Keratinocyte (primary cell): ENCODE results near the gene CDC14A. TPM values are rescaled to one million over a fixed set of nuclear protein-coding genes. Genes with fewer than 3 reads are reported as not detected.

Source experiments
- DNase-seq: peaks from one replicate; pipeline ENCODE4 v3.0.0-alpha.2; 2011; ENCODE audit warnings: low read depth, missing footprints, low spot score
- FAIRE-seq: peaks from 2 replicates; lab custom pipeline; 2011; peaks lifted over from hg19 to GRCh38; lab: Jason Lieb, UNC
- H2AFZ ChIP-seq: 2 replicates; pipeline ENCODE4 v1.6.0; 2012; ENCODE audit warnings: low read length, control low read depth, inconsistent platforms; ENCODE audit not compliant: control insufficient read depth
- H3K27ac ChIP-seq: 2 replicates; pipeline ENCODE4 v1.5.1; 2011; ENCODE audit warnings: low read length; ENCODE audit not compliant: control insufficient read depth, insufficient read depth
- H3K27me3 ChIP-seq: 3 replicates; pipeline ENCODE4 v1.6.0; 2011; ENCODE audit warnings: low read length; ENCODE audit not compliant: control insufficient read depth, insufficient read depth; ENCODE audit errors: extremely low read depth
- H3K36me3 ChIP-seq, 2 experiments: 2 replicates in 1 of 2; 3 replicates in 1 of 2; pipeline ENCODE4 v1.5.1; 2011; ENCODE audit warnings: low read length in 2 of 2, mild to moderate bottlenecking in 1 of 2; ENCODE audit not compliant: control insufficient read depth in 2 of 2, insufficient read depth in 2 of 2; ENCODE audit errors: extremely low read depth in 1 of 2
- H3K4me1 ChIP-seq: 3 replicates; pipeline ENCODE4 v1.5.1; 2011; ENCODE audit warnings: low read length; ENCODE audit not compliant: control insufficient read depth, insufficient read depth; ENCODE audit errors: extremely low read depth
- H3K4me2 ChIP-seq: 3 replicates; pipeline ENCODE4 v1.6.0; 2011; ENCODE audit warnings: low read depth, low read length; ENCODE audit not compliant: control insufficient read depth, insufficient read depth; ENCODE audit errors: extremely low read depth
- H3K4me3 ChIP-seq, 3 experiments: fragments of 200-600 bp in 1 of 3; sonication (generic) in 1 of 3; 2 replicates in 2 of 3; 3 replicates in 1 of 3; pipeline ENCODE4 v1.5.1; 2011 to 2016; ENCODE audit warnings: low read length in 3 of 3, mild to moderate bottlenecking in 3 of 3, control low read depth in 2 of 3, inconsistent platforms in 1 of 3, low read depth in 1 of 3, mixed read lengths in 1 of 3, mixed run types in 1 of 3, moderate library complexity in 1 of 3; ENCODE audit not compliant: control insufficient read depth in 2 of 3, insufficient read depth in 2 of 3; ENCODE audit errors: extremely low read depth in 1 of 3
- H3K79me2 ChIP-seq: 2 replicates; pipeline ENCODE4 v1.6.0; 2012; ENCODE audit warnings: low read length; ENCODE audit not compliant: control insufficient read depth, insufficient read depth
- H3K9ac ChIP-seq: 3 replicates; pipeline ENCODE4 v1.6.0; 2011; ENCODE audit warnings: low read length; ENCODE audit not compliant: control insufficient read depth, insufficient read depth; ENCODE audit errors: extremely low read depth
- H3K9me1 ChIP-seq: 3 replicates; pipeline ENCODE4 v1.6.0; 2011; ENCODE audit warnings: low read length; ENCODE audit not compliant: control insufficient read depth, insufficient read depth; ENCODE audit errors: extremely low read depth
- H3K9me3 ChIP-seq: 2 replicates; pipeline ENCODE4 v1.5.1; 2012; ENCODE audit warnings: low read depth, low read length; ENCODE audit not compliant: control insufficient read depth
- H4K20me1 ChIP-seq: 3 replicates; pipeline ENCODE4 v1.6.0; 2011; ENCODE audit warnings: low read length; ENCODE audit not compliant: control insufficient read depth, insufficient read depth; ENCODE audit errors: extremely low read depth
- CTCF ChIP-seq, 3 experiments: IDR thresholded peaks in 1 of 3; conservative IDR thresholded peaks in 1 of 3; optimal IDR thresholded peaks in 1 of 3; 2 replicates in 2 of 3; 3 replicates in 1 of 3; pipeline versions ENCODE3 to v1.5.1; 2011; ENCODE audit warnings: low read length in 3 of 3, mild to moderate bottlenecking in 3 of 3, moderate library complexity in 2 of 3, control low read depth in 1 of 3, inconsistent platforms in 1 of 3; ENCODE audit not compliant: insufficient read depth in 2 of 3; ENCODE audit errors: extremely low read depth in 1 of 3
- EZH2 ChIP-seq: IDR thresholded peaks from one replicate; pipeline ENCODE4 v1.6.1; 2012; ENCODE audit warnings: inconsistent platforms, mild to moderate bottlenecking, low read length, moderate library complexity
- dilution Hi-C: fragments of 300-500 bp; cut with MboI; formaldehyde crosslinking; loops from one replicate; pipeline ENCODE4 v1.7.0; 2020; ENCODE audit warnings: low sequenced_read_pairs; ENCODE audit not compliant: extremely low pct_ligation_motif_present
- polyA plus RNA-seq, 5 experiments: library from polyadenylated mRNA; depleted of rRNA in 3 of 5; stranded (reverse) in 3 of 5; stranded (forward) in 1 of 5; unstranded in 1 of 5; fragments of >200 nt; gene quantifications; 1 replicate in 1 of 5; 2 replicates in 3 of 5; 3 replicates in 1 of 5; pipeline versions ENCODE4 v1.2.1 to v1.2.3, GENCODE V29; 2011 to 2012; ENCODE audit warnings: missing spikeins in 2 of 5, low read depth in 1 of 5, low replicate concordance in 1 of 5

CDC14A gene
- polyA plus RNA-seq, 1 donor (not counting 4 experiments of a cell fraction or from before 2014, with no cell fraction given) = 2.2 TPM

DNA sequence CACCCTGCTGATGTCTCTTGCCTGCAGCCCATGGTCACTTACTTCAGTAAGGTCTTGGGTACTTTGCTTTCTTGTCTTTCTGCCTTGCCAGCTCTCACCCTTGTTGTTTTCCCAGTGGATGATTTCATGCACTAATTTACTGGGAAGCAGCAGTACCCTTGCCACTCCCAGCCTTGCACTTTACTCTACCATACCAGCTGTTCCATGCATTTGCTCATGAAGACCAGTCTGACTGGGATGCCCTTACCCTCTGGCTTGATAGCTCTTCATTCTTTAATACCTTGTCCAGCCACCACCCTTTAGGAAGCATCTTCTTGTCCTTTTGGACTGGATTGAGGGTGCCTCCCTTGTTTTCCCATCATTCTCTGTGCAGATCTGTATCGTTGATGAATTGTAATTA lies 28.3 kb downstream of the CDC14A start:
- no peaks in the 10 kb centered on the region for H3K27me3 ChIP-seq
- H4K20me1 ChIP-seq = no peaks in the 10 kb centered on the region
- H2AFZ ChIP-seq = no peak overlapping the region
- TF ChIP-seq CTCF (optimal IDR thresholded peaks at IDR 0.05 in 1 of 3, IDR thresholded peaks at IDR 0.05 in 1 of 3, conservative IDR thresholded peaks at IDR 0.05 in 1 of 3; ENCODE audit: extremely low read depth in 1 of 3, insufficient read depth in 2 of 3, low read length in 3 of 3) = no peak
- no peak for TF ChIP-seq EZH2
- H3K9me3 ChIP-seq = no peaks in the 10 kb centered on the region
- no peak overlapping the region for H3K4me3 ChIP-seq
- no peak for FAIRE-seq
- no peak overlapping the region for H3K4me2 ChIP-seq
- no peaks in the 10 kb centered on the region for H3K79me2 ChIP-seq
- no peak overlapping the region for H3K9ac ChIP-seq
- H3K27ac ChIP-seq = no peak overlapping the region
- no peaks in the 10 kb centered on the region for H3K36me3 ChIP-seq
- dilution Hi-C loops = no loop called here
- DNase-seq = no peak
- no peaks in the 10 kb centered on the region for H3K4me1 ChIP-seq
- H3K9me1 ChIP-seq = no peaks in the 10 kb centered on the region

DNA sequence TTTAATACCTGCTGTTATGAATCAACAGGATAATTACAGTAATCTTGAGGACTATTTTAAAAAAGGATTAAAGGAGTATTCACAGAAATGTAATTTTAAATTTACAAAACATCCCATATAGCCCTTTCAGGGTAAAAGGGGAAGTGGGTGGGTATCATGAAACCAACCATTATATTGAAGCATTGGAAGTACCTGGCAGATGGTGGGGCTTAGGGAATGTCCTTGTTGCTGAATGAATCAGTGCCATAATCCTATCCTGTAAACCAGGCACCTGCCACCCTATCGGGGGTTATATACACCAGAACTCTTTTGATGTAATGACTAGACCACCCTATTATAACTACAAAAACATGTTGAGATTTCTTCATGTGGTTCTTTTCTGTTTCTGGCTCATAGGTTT lies 30.4 kb downstream of the CDC14A start:
- H2AFZ ChIP-seq = no peak overlapping the region
- H3K9me3 ChIP-seq = no peaks in the 10 kb centered on the region
- no peaks in the 10 kb centered on the region for H3K4me1 ChIP-seq
- no peaks in the 10 kb centered on the region for H3K79me2 ChIP-seq
- no peaks in the 10 kb centered on the region for H4K20me1 ChIP-seq
- TF ChIP-seq CTCF (optimal IDR thresholded peaks at IDR 0.05 in 1 of 3, IDR thresholded peaks at IDR 0.05 in 1 of 3, conservative IDR thresholded peaks at IDR 0.05 in 1 of 3; ENCODE audit: extremely low read depth in 1 of 3, insufficient read depth in 2 of 3, low read length in 3 of 3) (no peak), EZH2 (no peak)
- no peak for DNase-seq
- dilution Hi-C loops = no loop called here
- no peak overlapping the region for H3K9ac ChIP-seq
- H3K9me1 ChIP-seq = no peaks in the 10 kb centered on the region
- no peaks in the 10 kb centered on the region for H3K36me3 ChIP-seq
- no peak overlapping the region for H3K4me2 ChIP-seq
- H3K4me3 ChIP-seq = no peak overlapping the region
- H3K27ac ChIP-seq = no peak overlapping the region
- FAIRE-seq = no peak
- H3K27me3 ChIP-seq = no peaks in the 10 kb centered on the region
